GM12878 (cell line): Measurements from ENCODE around the gene TPRX1. TPM values are rescaled to one million over a fixed set of nuclear protein-coding genes. Genes with fewer than 3 reads are reported as not detected.

Experiments used
- ATAC-seq: fragments of 200-7000 bp; cut with Tn5 transposase; 3 replicates; pipeline ENCODE4 v1.9.1; 2020; ENCODE audit warnings: mild to moderate bottlenecking, moderate library complexity
- BruUV-seq: library from RNA; stranded (reverse); fragments of 400-500 nt; replicated peaks from 2 replicates; lab custom pipeline; 2021; lab: Mats Ljungman, UMichigan
- CTCF ChIA-PET: fragments of 300-600 bp; sonication (Branson Sonifier 250); formaldehyde crosslinking; extraction: SDS; loops from one replicate; lab custom pipeline; 2021; ENCODE audit warnings: inconsistent platforms; lab: Yijun Ruan, JAX
- POLR2A ChIA-PET: fragments of 350-600 bp; formaldehyde crosslinking; extraction: SDS; loops from one replicate; lab custom pipeline; 2021; ENCODE audit warnings: inconsistent platforms; lab: Charles Lee
- RAD21 ChIA-PET: fragments of 300-600 bp; sonication (Branson Sonifier 250); formaldehyde crosslinking; loops from one replicate; lab custom pipeline; 2023; ENCODE audit warnings: antibody characterized with exemption; ENCODE audit not compliant: unreplicated experiment; lab: Charles Lee
- SMC1A ChIA-PET: fragments of 300-600 bp; sonication (Branson Sonifier 250); formaldehyde crosslinking; loops from one replicate; lab custom pipeline; 2023; ENCODE audit not compliant: unreplicated experiment, uncharacterized antibody; lab: Charles Lee
- DNase-seq: peaks from one replicate; pipeline ENCODE4 v3.0.0-alpha.2; 2011; ENCODE audit warnings: low read depth, low spot score
- FAIRE-seq: peaks from 3 replicates; lab custom pipeline; 2011; peaks lifted over from hg19 to GRCh38; lab: Jason Lieb, UNC
- H2AFZ ChIP-seq: 2 replicates; pipeline ENCODE4 v1.6.0; 2011; ENCODE audit warnings: low read depth, low read length, control low read depth; ENCODE audit not compliant: control insufficient read depth
- H3K27ac ChIP-seq: 2 replicates; pipeline ENCODE4 v1.5.1; 2011; ENCODE audit warnings: control low read depth; ENCODE audit not compliant: control insufficient read depth, insufficient read depth
- H3K27me3 ChIP-seq, 2 experiments: replicated peaks in 1 of 2; 2 replicates each; pipeline versions ENCODE4 v1.6.0 to v1.6.1; 2011; ENCODE audit warnings: low read length in 1 of 2; ENCODE audit not compliant: control insufficient read depth in 2 of 2, insufficient read depth in 2 of 2
- H3K36me3 ChIP-seq, 2 experiments: 2 replicates each; pipeline ENCODE4 v1.5.1; 2011; ENCODE audit warnings: low read length in 1 of 2; ENCODE audit not compliant: control insufficient read depth in 2 of 2, insufficient read depth in 2 of 2
- H3K4me1 ChIP-seq: 2 replicates; pipeline ENCODE4 v1.6.1; 2011; ENCODE audit warnings: mild to moderate bottlenecking, low read length, moderate library complexity, mixed read lengths; ENCODE audit not compliant: control insufficient read depth, insufficient read depth
- H3K4me2 ChIP-seq: 2 replicates; pipeline ENCODE4 v1.6.0; 2011; ENCODE audit warnings: control low read depth; ENCODE audit not compliant: control insufficient read depth, insufficient read depth
- H3K4me3 ChIP-seq: fragments of 200-600 bp; sonication (generic); 2 replicates; pipeline ENCODE4 v1.5.1; 2016
- H3K79me2 ChIP-seq: 2 replicates; pipeline ENCODE4 v1.6.0; 2011; ENCODE audit warnings: low read length; ENCODE audit not compliant: control insufficient read depth, insufficient read depth
- H3K9ac ChIP-seq: 2 replicates; pipeline ENCODE4 v1.8.0; 2011; ENCODE audit warnings: low read length, control low read depth, mixed read lengths; ENCODE audit not compliant: control insufficient read depth, insufficient read depth
- H3K9me3 ChIP-seq: replicated peaks from 3 replicates; pipeline ENCODE4 v1.5.1; 2011; ENCODE audit warnings: mild to moderate bottlenecking, low read length; ENCODE audit not compliant: control insufficient read depth, insufficient read depth
- H4K20me1 ChIP-seq: 2 replicates; pipeline ENCODE4 v1.6.0; 2011; ENCODE audit not compliant: control insufficient read depth, insufficient read depth
- CBFB ChIP-seq: IDR thresholded peaks from 2 replicates; pipeline ENCODE4 v1.6.1; 2016; ENCODE audit warnings: antibody characterized with exemption, low read depth
- CBX5 ChIP-seq: sonication (generic); IDR thresholded peaks from 2 replicates; pipeline ENCODE4 v1.6.1; 2016; ENCODE audit warnings: low read depth, moderate library complexity, mild to moderate bottlenecking, inconsistent platforms
- CREM ChIP-seq: IDR thresholded peaks from 2 replicates; pipeline ENCODE4 v1.6.1; 2014; ENCODE audit warnings: antibody characterized with exemption, low read depth
- EZH2 ChIP-seq: IDR thresholded peaks from 2 replicates; pipeline ENCODE4 v1.6.1; 2012; ENCODE audit warnings: low read depth, mild to moderate bottlenecking, control low read depth, inconsistent platforms, low read length, borderline replicate concordance; ENCODE audit not compliant: control insufficient read depth
- GABPA ChIP-seq: IDR thresholded peaks from 2 replicates; pipeline ENCODE4 v1.6.1; 2014; ENCODE audit warnings: antibody characterized with exemption, low read depth, mild to moderate bottlenecking, inconsistent platforms
- KAT2A ChIP-seq: conservative IDR thresholded peaks from 2 replicates; pipeline ENCODE4 v1.6.1; 2011; ENCODE audit warnings: low read depth, low read length; ENCODE audit not compliant: control insufficient read depth
- NBN ChIP-seq: fragments of 450-650 bp; IDR thresholded peaks from 2 replicates; pipeline ENCODE4 v1.6.1; 2016
- RCOR1 ChIP-seq: conservative IDR thresholded peaks from 2 replicates; pipeline ENCODE4 v1.6.1; 2012; ENCODE audit warnings: low read depth, low read length, improper control_type of control experiment
- SREBF1 ChIP-seq: IDR thresholded peaks from 2 replicates; pipeline ENCODE4 v1.6.1; 2012; ENCODE audit warnings: mild to moderate bottlenecking, low read length
- SREBF2 ChIP-seq: IDR thresholded peaks from 2 replicates; pipeline ENCODE4 v1.6.1; 2012; ENCODE audit warnings: mild to moderate bottlenecking, low read length
- WGBS: methylation state at CpG from one replicate; pipeline ENCODE4 v1.1.6; 2016; ENCODE audit warnings: low lambda C conversion rate; ENCODE audit not compliant: insufficient replicate concordance, insufficient coverage; ENCODE audit errors: missing lambda C conversion rate; 5-methylcytosine and 5-hydroxymethylcytosine counted together
- in situ Hi-C: fragments of 300-500 bp; cut with MboI; formaldehyde crosslinking; loops from 9 replicates; pipeline ENCODE4 v1.14.3; 2018; ENCODE audit warnings: mixed read lengths
- intact Hi-C: fragments of 100-400 bp; cut with micrococcal nuclease; formaldehyde crosslinking; loops from one replicate; pipeline ENCODE4 v1.14.2; 2022; ENCODE audit not compliant: unreplicated experiment
- polyA plus RNA-seq, 11 experiments: library from polyadenylated mRNA; depleted of rRNA in 4 of 11; unstranded in 6 of 11; stranded (reverse) in 5 of 11; fragments of >200 nt; fragmentation: Nextera tagmentation in 4 of 11; fragmentation: Illumina TruSeq in 1 of 11; extraction: Ambion mirVana in 4 of 11; extraction: Trizol in 1 of 11; gene quantifications; 1 replicate in 1 of 11; 2 replicates in 10 of 11; pipeline versions ENCODE4 v1.2.1 to v1.2.3, GENCODE V29; 2011 to 2016; ENCODE audit warnings: inconsistent platforms in 2 of 11, missing spikeins in 2 of 11, low read depth in 1 of 11
- total RNA-seq, 4 experiments: library from RNA; depleted of rRNA in 3 of 4; stranded (reverse); fragments of >200 nt in 3 of 4; fragmentation: Illumina TruSeq in 1 of 4; extraction: Trizol in 1 of 4; gene quantifications; 2 replicates each; pipeline versions ENCODE4 v1.2.1 to v1.2.3, GENCODE V29; 2013 to 2021
- TF ChIP-seq, protein P1 (sequence below): IDR thresholded peaks from 2 replicates; pipeline ENCODE4 v1.6.1; 2011; ENCODE audit warnings: low read depth, low read length, improper control_type of control experiment, borderline replicate concordance
- TF ChIP-seq, protein P2 (sequence below): fragments of 450-650 bp; formaldehyde crosslinking; IDR thresholded peaks from 2 replicates; pipeline ENCODE4 v1.5.0; 2022; ENCODE audit warnings: mild to moderate bottlenecking, missing genetic modification characterization

The TPRX1 gene
- total and polyA plus RNA-seq, 10 of the 15 experiments (the other 5 are each of a cell fraction or from before 2014, with no cell fraction given) = not detected

DNA sequence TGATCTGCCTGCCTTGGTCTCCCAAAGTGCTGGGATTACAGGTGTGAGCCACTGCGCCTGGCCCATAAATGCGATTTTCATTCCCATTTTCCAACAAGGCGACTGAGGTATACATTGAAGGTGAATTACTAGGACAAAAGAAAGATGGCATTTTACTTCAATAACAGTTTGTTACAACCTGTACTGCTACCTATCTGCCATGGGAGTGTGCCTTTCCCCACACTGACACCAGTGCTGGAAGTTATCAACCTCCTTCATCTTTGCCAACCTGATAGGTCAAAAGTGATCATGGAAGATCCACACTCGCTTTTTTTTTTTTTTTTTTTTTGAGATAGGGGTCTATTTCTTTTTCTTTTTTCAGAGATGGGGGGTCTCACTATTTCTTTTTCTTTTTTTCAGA, 28.4 kb upstream of the TPRX1 start:
- no peak for FAIRE-seq
- WGBS = 68% methylated on average over 4 of the region's 4 CpGs
- in situ Hi-C loops = no loop called here

More for the DNA sequence above, 28.4 kb upstream of the TPRX1 start:
- ChIA-PET RAD21 (no interaction called here), POLR2A (no interaction called here), SMC1A (no interaction called here), CTCF (no interaction called here)
- ATAC-seq (no peak), DNase-seq (no peak)
- Histone ChIP-seq H3K27ac (no peak overlapping the region), H3K36me3 (no peaks in the 10 kb centered on the region), H3K4me1 (no peaks in the 10 kb centered on the region), H4K20me1 (no peaks in the 10 kb centered on the region), H3K9ac (no peak overlapping the region), H3K4me3 (no peak overlapping the region), H3K79me2 (no peaks in the 10 kb centered on the region), H3K27me3 (no peaks in the 10 kb centered on the region), H3K4me2 (no peak overlapping the region), H2AFZ (no peak overlapping the region), H3K9me3 (no peaks in the 10 kb centered on the region)
- no TSS peak for BruUV-seq
- no peak for TF ChIP-seq NBN
- TF ChIP-seq, protein P1, sequence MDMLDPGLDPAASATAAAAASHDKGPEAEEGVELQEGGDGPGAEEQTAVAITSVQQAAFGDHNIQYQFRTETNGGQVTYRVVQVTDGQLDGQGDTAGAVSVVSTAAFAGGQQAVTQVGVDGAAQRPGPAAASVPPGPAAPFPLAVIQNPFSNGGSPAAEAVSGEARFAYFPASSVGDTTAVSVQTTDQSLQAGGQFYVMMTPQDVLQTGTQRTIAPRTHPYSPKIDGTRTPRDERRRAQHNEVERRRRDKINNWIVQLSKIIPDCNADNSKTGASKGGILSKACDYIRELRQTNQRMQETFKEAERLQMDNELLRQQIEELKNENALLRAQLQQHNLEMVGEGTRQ = no peak
- TF ChIP-seq RCOR1 = no peak
- TF ChIP-seq, protein P2, sequence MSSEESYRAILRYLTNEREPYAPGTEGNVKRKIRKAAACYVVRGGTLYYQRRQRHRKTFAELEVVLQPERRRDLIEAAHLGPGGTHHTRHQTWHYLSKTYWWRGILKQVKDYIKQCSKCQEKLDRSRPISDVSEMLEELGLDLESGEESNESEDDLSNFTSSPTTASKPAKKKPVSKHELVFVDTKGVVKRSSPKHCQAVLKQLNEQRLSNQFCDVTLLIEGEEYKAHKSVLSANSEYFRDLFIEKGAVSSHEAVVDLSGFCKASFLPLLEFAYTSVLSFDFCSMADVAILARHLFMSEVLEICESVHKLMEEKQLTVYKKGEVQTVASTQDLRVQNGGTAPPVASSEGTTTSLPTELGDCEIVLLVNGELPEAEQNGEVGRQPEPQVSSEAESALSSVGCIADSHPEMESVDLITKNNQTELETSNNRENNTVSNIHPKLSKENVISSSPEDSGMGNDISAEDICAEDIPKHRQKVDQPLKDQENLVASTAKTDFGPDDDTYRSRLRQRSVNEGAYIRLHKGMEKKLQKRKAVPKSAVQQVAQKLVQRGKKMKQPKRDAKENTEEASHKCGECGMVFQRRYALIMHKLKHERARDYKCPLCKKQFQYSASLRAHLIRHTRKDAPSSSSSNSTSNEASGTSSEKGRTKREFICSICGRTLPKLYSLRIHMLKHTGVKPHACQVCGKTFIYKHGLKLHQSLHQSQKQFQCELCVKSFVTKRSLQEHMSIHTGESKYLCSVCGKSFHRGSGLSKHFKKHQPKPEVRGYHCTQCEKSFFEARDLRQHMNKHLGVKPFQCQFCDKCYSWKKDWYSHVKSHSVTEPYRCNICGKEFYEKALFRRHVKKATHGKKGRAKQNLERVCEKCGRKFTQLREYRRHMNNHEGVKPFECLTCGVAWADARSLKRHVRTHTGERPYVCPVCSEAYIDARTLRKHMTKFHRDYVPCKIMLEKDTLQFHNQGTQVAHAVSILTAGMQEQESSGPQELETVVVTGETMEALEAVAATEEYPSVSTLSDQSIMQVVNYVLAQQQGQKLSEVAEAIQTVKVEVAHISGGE (CRISPR knock-in tag) = no peak
- TF ChIP-seq GABPA = no peak
- no peak for TF ChIP-seq SREBF2
- no peak for TF ChIP-seq EZH2
- no peak for TF ChIP-seq CBFB
- TF ChIP-seq CREM = no peak
- TF ChIP-seq CBX5 = no peak
- no peak for TF ChIP-seq SREBF1
- no peak for TF ChIP-seq KAT2A
- intact Hi-C loops = no loop called here
